CD4-positive, alpha-beta memory T cell (primary cell): ENCODE results near the gene KIF5A. TPM values are rescaled to one million over a fixed set of nuclear protein-coding genes. Genes with fewer than 3 reads are reported as not detected.
"Not testable (repeated sequence)": the region's sequence is repeated elsewhere in the genome, so short reads cannot be mapped to it uniquely, and the experiment has no call there.

Experiments used
- CTCF ChIA-PET: fragments of 350-600 bp; sonication (Branson Sonifier 250); formaldehyde crosslinking; loops from one replicate; lab custom pipeline; 2021; ENCODE audit warnings: inconsistent platforms; ENCODE audit not compliant: partially characterized antibody; lab: Charles Lee
- POLR2A ChIA-PET: fragments of 350-600 bp; sonication (Branson Sonifier 250); formaldehyde crosslinking; loops from one replicate; lab custom pipeline; 2021; ENCODE audit not compliant: partially characterized antibody; lab: Charles Lee
- DNase-seq, 5 donors: peaks; one replicate each; pipeline versions ENCODE4 v3.0.0 to v3.0.0-alpha.2; 2020 to 2022; ENCODE audit warnings: mixed read lengths in 1 of 5
- H3K27ac ChIP-seq: one replicate; pipeline ENCODE4 v1.7.0; 2013; ENCODE audit warnings: low read depth, low read length
- H3K27me3 ChIP-seq: 2 replicates; pipeline ENCODE4 v1.7.0; 2013; ENCODE audit warnings: mild to moderate bottlenecking, low read length, moderate library complexity; ENCODE audit not compliant: insufficient read depth
- H3K36me3 ChIP-seq: 2 replicates; pipeline ENCODE4 v1.7.0; 2013; ENCODE audit warnings: mild to moderate bottlenecking, low read length, moderate library complexity; ENCODE audit not compliant: insufficient read depth
- H3K4me1 ChIP-seq: 2 replicates; pipeline ENCODE4 v1.7.0; 2013; ENCODE audit warnings: mild to moderate bottlenecking, low read length, moderate library complexity; ENCODE audit not compliant: insufficient read depth
- H3K4me3 ChIP-seq, 2 donors: one replicate each; pipeline ENCODE4 v1.7.0; 2013; ENCODE audit warnings: low read length in 2 of 2, mild to moderate bottlenecking in 1 of 2
- H3K9me3 ChIP-seq, 2 donors: one replicate each; pipeline ENCODE4 v1.7.0; 2013; ENCODE audit warnings: low read length in 2 of 2, control low read depth in 1 of 2; ENCODE audit not compliant: control insufficient read depth in 1 of 2
- H3K27ac Mint-ChIP-seq, 7 donors: one replicate each; pipeline ENCODE4 v1.8.0; 2020 to 2021; ENCODE audit warnings: mixed read lengths in 7 of 7, mild to moderate bottlenecking in 6 of 7, inconsistent platforms in 3 of 7, moderate library complexity in 3 of 7
- H3K27me3 Mint-ChIP-seq, 2 donors: one replicate each; pipeline ENCODE4 v1.8.0; 2020 to 2021; ENCODE audit warnings: mixed read lengths in 2 of 2
- H3K36me3 Mint-ChIP-seq, 2 donors: one replicate each; pipeline ENCODE4 v1.8.0; 2020 to 2021; ENCODE audit warnings: mixed read lengths in 2 of 2, inconsistent platforms in 1 of 2, mild to moderate bottlenecking in 1 of 2
- H3K4me1 Mint-ChIP-seq, 4 donors: one replicate each; pipeline ENCODE4 v1.8.0; 2020 to 2021; ENCODE audit warnings: mixed read lengths in 4 of 4, mild to moderate bottlenecking in 1 of 4
- H3K4me3 Mint-ChIP-seq, 8 donors: one replicate each; pipeline ENCODE4 v1.8.0; 2020 to 2021; ENCODE audit warnings: mixed read lengths in 8 of 8, mild to moderate bottlenecking in 7 of 8, moderate library complexity in 6 of 8, inconsistent platforms in 3 of 8
- H3K9me3 Mint-ChIP-seq, 8 donors: one replicate each; pipeline ENCODE4 v1.8.0; 2020 to 2021; ENCODE audit warnings: mixed read lengths in 8 of 8, mild to moderate bottlenecking in 5 of 8, inconsistent platforms in 3 of 8, moderate library complexity in 1 of 8
- intact Hi-C: fragments of 100-400 bp; cut with micrococcal nuclease; formaldehyde crosslinking; loops from one replicate; pipeline ENCODE4 v1.15.1; 2023
- polyA plus RNA-seq, 2 donors: library from polyadenylated mRNA; unstranded; fragments of 300-500 nt; fragmentation: Illumina TruSeq; gene quantifications; one replicate each; pipeline ENCODE4 v1.2.3, GENCODE V29; 2021
- total RNA-seq, 2 experiments: library from RNA; stranded (reverse); gene quantifications; one replicate each; pipeline ENCODE4 v1.2.3, GENCODE V29; 2021

The KIF5A gene
- total and polyA plus RNA-seq, 4 experiments from 2014 or later: 0.96 to 1.00 TPM; not detected in 2

DNA sequence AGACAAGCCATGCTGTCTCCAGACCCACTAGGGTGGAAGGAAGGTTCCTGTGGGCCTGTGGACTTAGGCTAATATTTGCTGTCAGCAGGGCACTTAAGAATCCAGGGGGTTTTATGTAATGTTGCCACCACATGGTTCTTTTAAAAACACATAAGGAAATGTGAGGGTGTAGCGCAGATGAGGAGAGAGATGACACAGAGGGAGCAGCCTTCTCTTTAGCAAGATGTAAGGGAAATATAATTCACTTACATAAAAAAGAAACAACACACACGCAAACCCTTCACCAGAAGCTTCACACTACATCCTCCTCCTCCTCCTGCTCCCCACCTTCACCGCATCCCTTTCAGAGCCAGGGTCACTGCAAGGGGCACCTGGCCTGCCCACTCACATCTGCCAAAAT lies 36.3 kb downstream of the KIF5A start:
- DNase-seq: no peak
- no peaks in the 10 kb centered on the region for H3K36me3 ChIP-seq
- Mint-ChIP-seq H3K4me3 (no peak overlapping the region), H3K36me3 (no peaks in the 10 kb centered on the region), H3K27me3 (peaks cover 6% of the 10 kb centered on the region in 2 donors), H3K9me3 (peaks cover 0 to 2% (median 0%) of the 10 kb centered on the region in 8 donors), H3K4me1 (peaks cover 10 to 17% (median 12%) of the 10 kb centered on the region in 4 donors), H3K27ac (no peak overlapping the region)
- no peaks in the 10 kb centered on the region for H3K9me3 ChIP-seq
- CTCF ChIA-PET: interaction anchor here (1.0 to 6.8 kb wide), 7 partner anchors 9 to 106 kb away, joined by 3 to 124 read pairs (median 36); partner anchors contain the start of gene B4GALNT1
- H3K27ac ChIP-seq: no peak overlapping the region
- POLR2A ChIA-PET: interaction anchor here (1.0 kb wide), 1 partner anchor 108 kb away, joined by 3 read pairs; the partner anchor contains the start of gene OS9
- intact Hi-C loops: no loop called here
- no peak overlapping the region for H3K4me3 ChIP-seq
- H3K4me1 ChIP-seq: peaks cover 7% of the 10 kb centered on the region
- no peaks in the 10 kb centered on the region for H3K27me3 ChIP-seq

DNA sequence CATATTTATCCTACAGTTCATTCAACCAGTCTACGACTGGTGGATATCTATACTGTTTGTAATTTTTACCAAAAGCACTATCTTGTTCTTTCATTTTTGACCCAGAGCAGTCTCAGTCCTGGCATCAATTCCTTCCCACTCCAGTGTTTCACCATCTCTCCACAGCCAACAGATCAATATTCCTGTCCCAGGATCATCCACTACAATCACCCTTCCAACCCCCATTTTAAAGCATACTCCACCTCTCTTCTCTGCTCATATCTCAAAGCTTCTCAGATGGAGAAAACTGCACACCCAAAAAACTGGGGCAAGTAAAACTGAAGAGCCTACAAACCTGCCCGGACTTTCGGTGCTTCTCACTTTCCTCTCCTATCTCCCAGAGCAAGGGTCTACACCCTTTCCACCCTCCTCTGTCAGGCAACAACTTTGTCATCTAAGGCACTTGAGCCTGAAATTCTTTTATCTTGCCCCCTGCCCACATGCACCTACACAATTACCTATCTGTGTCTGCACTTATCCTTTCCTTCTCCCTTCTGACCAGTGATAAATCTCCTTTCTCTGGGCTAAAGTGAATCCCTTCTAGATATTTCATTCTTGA lies 37.1 kb downstream of the KIF5A start:
- H3K27me3 Mint-ChIP-seq: peaks cover 6% of the 10 kb centered on the region in 2 donors
- Histone ChIP-seq H3K27me3 (no peaks in the 10 kb centered on the region), H3K36me3 (no peaks in the 10 kb centered on the region), H3K4me3 (no peak overlapping the region), H3K9me3 (no peaks in the 10 kb centered on the region), H3K4me1 (peaks cover 14% of the 10 kb centered on the region), H3K27ac (no peak overlapping the region)
- peaks cover 14 to 25% (median 18%) of the 10 kb centered on the region in 4 donors for H3K4me1 Mint-ChIP-seq
- no peak for DNase-seq
- H3K4me3 Mint-ChIP-seq: no peak overlapping the region
- H3K27ac Mint-ChIP-seq: no peak overlapping the region
- intact Hi-C loops: no loop called here
- ChIA-PET CTCF (no interaction called here), POLR2A (no interaction called here)
- peaks cover 0 to 4% of the 10 kb centered on the region in 2 donors for H3K36me3 Mint-ChIP-seq
- peaks cover 0 to 2% (median 0%) of the 10 kb centered on the region in 8 donors for H3K9me3 Mint-ChIP-seq

DNA sequence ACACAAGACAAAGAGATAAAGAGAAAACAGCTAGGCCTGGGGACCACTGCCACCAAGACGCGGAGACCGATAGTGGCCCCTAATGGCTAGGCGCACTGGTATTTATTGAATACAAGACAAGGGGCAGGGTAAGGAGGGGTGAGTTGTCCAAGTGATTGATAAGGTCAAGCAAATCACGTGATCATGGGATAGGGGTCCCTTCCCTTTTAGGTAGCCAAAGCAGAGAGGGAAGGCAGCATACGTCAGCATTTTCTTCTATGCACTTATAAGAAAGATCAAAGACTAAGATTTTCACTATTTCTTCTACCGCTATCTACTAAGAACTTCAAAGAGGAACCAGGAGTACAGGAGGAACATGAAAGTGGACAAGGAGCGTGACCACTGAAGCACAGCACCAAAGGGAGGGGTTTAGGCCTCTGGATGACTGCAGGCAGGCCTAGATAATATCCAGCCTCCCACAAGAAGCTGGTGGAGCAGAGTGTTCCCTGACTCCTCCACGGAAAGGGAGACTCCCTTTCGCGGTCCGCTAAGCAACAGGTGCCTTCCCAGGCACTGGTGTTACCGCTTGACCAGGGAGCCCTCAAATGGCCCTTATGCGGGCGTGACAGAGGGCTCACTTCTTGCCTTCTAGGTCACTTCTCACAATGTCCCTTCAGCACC lies 39.2 kb downstream of the KIF5A start:
- H3K27me3 ChIP-seq, intact Hi-C loops, H3K36me3 ChIP-seq, H3K27ac ChIP-seq, H3K9me3 ChIP-seq, DNase-seq, H3K4me3 ChIP-seq, H3K9me3 Mint-ChIP-seq, H3K27me3 Mint-ChIP-seq: not testable (repeated sequence)
- H3K27ac Mint-ChIP-seq: peak overlapping the region in 2 of 7 donors; percentile 12 to 19
- H3K4me1 Mint-ChIP-seq: peaks cover 23 to 39% (median 29%) of the 10 kb centered on the region in 4 donors
- H3K4me3 Mint-ChIP-seq: peak overlapping the region in 1 of 8 donors; percentile 25
- POLR2A ChIA-PET: interaction anchor here (0.6 kb wide), 1 partner anchor 122 kb away, joined by 3 read pairs; no protein-coding TSS in a partner anchor
- CTCF ChIA-PET: interaction anchor here (1.2 to 2.2 kb wide), 2 partner anchors 16 to 44 kb away, joined by 5 to 6 read pairs; partner anchors contain the start of gene B4GALNT1
- H3K4me1 ChIP-seq: peaks cover 27% of the 10 kb centered on the region
- H3K36me3 Mint-ChIP-seq: peaks cover 4 to 11% of the 10 kb centered on the region in 2 donors

DNA sequence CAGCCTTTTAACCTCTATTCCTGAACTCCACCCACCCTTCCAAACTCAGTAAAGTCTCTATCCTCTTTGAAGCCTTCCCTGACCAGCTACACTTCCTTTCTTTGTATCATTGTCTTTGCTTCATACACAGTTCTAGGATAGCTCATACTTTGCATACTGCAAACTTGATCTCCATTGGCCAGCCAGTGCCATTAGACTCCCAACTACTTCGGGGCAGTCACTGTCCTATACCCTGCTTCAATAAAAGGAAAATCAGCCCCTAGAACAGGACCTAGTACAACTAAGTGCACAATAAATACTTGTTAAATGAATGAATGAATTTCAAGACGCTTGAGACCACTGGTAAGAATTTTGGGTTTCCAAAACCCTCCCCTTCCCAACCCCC lies 40.6 kb downstream of the KIF5A start:
- CTCF ChIA-PET: interaction anchor here (0.6 to 4.2 kb wide), 7 partner anchors 7 to 131 kb away, joined by 3 to 60 read pairs (median 5); partner anchors contain the start of genes B4GALNT1, GLI1 and OS9
- DNase-seq: no peak
- Mint-ChIP-seq H3K27me3 (no peaks in the 10 kb centered on the region), H3K9me3 (no peaks in the 10 kb centered on the region), H3K36me3 (peaks cover 10 to 18% of the 10 kb centered on the region in 2 donors), H3K27ac (peak overlapping the region; percentile 73 to 96 (median 91)), H3K4me1 (peaks cover 23 to 39% (median 30%) of the 10 kb centered on the region in 4 donors), H3K4me3 (peak overlapping the region; percentile 86 to 92 (median 90))
- Histone ChIP-seq H3K27me3 (no peaks in the 10 kb centered on the region), H3K4me1 (peaks cover 27% of the 10 kb centered on the region), H3K36me3 (peaks cover 5% of the 10 kb centered on the region), H3K27ac (peak overlapping the region; percentile 63), H3K4me3 (peak overlapping the region; percentile 54 to 87), H3K9me3 (no peaks in the 10 kb centered on the region)
- intact Hi-C loops: loop anchor here (2.0 kb wide), 3 partner anchors 20 to 44 kb away; partner anchors contain the start of genes ARHGEF25 and DCTN2
- POLR2A ChIA-PET: interaction anchor here (0.8 to 1.7 kb wide), 8 partner anchors 9 to 162 kb away, joined by 3 to 5 read pairs (median 4); partner anchors contain the start of genes CDK4, GLI1 and TSPAN31

DNA sequence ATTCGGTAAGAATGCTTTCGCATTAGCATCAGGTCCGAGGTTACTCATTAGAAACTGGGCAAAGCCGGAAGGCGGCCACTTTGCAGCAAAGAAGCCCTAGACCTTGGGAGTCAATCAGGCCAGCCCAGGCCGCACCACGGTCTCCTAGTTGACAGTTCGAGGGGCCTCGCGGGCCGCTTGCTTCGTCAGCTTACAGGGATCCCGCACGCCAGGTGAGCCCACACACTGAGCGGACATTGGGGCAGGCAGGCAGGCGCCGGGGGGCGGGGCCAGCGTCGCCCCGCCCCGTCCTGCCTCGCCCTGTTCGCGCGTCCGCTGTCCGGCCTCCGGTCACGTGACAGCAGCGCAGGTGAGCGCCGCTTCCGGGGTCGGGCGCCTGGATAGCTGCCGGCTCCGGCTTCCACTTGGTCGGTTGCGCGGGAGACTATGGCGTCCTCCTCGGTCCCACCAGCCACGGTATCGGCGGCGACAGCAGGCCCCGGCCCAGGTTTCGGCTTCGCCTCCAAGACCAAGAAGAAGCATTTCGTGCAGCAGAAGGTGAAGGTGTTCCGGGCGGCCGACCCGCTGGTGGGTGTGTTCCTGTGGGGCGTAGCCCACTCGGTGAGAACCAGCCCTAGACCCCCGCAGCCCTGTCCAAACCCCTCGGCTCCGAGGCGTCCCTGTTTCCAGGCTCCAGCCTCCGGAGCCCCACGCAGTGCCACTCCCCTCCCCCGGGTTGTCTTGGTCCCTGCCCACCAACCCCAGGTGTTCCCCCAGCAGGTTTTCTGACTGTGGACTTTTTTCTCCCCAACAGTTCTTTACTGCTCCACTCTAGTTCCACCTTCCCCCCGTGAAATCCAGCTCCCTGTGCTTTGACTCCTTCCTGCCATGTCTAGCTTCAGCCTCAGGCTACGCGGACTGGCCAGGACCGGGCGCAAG lies 41.3 kb downstream of the KIF5A start, which contains the start of gene PIP4K2C:
PIP4K2C (plus strand) TSS at position 329 of the 918 bp plus-strand sequence; CDS start at position 427, 98 bp downstream.
- peak within 1 kb of the TSS; percentile 73 to 96 (median 91) for H3K27ac Mint-ChIP-seq
- H3K27me3 Mint-ChIP-seq: no peaks in the 10 kb centered on the region
- ChIA-PET POLR2A (interaction anchor here (0.8 to 1.9 kb wide), 13 partner anchors 9 to 161 kb away, joined by 3 to 7 read pairs (median 4); partner anchors contain the start of genes CDK4, DTX3, GLI1 and TSPAN31), CTCF (interaction anchor here (1.0 to 4.2 kb wide), 8 partner anchors 8 to 42 kb away, joined by 3 to 60 read pairs (median 5); partner anchors contain the start of gene B4GALNT1)
- peaks cover 16 to 24% of the 10 kb centered on the region in 2 donors for H3K36me3 Mint-ChIP-seq
- H3K27me3 ChIP-seq: no peaks in the 10 kb centered on the region
- peak within 1 kb of the TSS; percentile 63 for H3K27ac ChIP-seq
- DNase-seq: peak; percentile 73 to 83 (median 75)
- peaks cover 10% of the 10 kb centered on the region for H3K36me3 ChIP-seq
- no peaks in the 10 kb centered on the region for H3K9me3 Mint-ChIP-seq
- peak within 1 kb of the TSS; percentile 86 to 92 (median 90) for H3K4me3 Mint-ChIP-seq
- H3K9me3 ChIP-seq: no peaks in the 10 kb centered on the region
- peaks cover 27% of the 10 kb centered on the region for H3K4me1 ChIP-seq
- peak within 1 kb of the TSS; percentile 54 to 87 for H3K4me3 ChIP-seq
- intact Hi-C loops: loop anchor here (1.0 to 2.0 kb wide), 6 partner anchors 8 to 129 kb away; partner anchors contain the start of genes ARHGEF25, DCTN2 and DDIT3
- peaks cover 23 to 39% (median 30%) of the 10 kb centered on the region in 4 donors for H3K4me1 Mint-ChIP-seq

DNA sequence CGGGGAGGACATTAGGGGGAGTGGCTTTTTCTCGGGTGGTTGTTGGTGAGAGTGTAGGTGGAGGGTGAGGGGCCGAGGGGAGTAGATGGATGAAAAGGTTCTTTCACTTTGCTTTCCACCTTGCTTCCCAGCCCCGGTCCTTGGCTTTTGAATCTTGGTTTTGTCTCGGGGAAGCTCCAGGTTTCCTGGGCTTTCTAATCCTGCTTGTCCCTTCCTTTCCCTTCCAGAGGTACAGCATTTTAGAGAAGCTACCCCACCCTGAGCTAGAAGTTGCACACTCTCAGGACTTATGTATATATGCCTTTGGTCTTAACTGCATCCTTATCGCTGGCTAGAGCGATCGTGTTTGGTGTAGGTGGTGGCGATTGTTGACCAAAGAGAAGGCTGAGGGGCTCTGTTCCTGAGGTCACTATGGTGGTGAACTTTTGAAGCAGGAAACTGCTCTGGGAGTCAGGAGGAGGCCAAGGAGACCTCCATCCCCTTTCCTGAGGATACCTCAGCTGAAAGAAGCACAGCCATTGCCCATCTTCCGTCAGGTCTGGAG lies 42.0 kb downstream of the KIF5A start:
- POLR2A ChIA-PET: interaction anchor here (0.9 to 1.9 kb wide), 8 partner anchors 9 to 160 kb away, joined by 3 to 7 read pairs (median 4); partner anchors contain the start of genes CDK4, DTX3 and TSPAN31
- H3K36me3 Mint-ChIP-seq: peaks cover 19 to 30% of the 10 kb centered on the region in 2 donors
- Histone ChIP-seq H3K4me3 (peak overlapping the region; percentile 54 to 87), H3K4me1 (peaks cover 27% of the 10 kb centered on the region), H3K27me3 (no peaks in the 10 kb centered on the region), H3K27ac (peak overlapping the region; percentile 63), H3K9me3 (no peaks in the 10 kb centered on the region), H3K36me3 (peaks cover 15% of the 10 kb centered on the region)
- CTCF ChIA-PET: interaction anchor here (1.0 to 4.2 kb wide), 7 partner anchors 8 to 42 kb away, joined by 3 to 60 read pairs (median 5); partner anchors contain the start of gene B4GALNT1
- peak overlapping the region; percentile 86 to 92 (median 90) for H3K4me3 Mint-ChIP-seq
- peak in 1 of 5 donors; percentile 51 for DNase-seq
- no peaks in the 10 kb centered on the region for H3K9me3 Mint-ChIP-seq
- intact Hi-C loops: loop anchor here (1.0 to 2.0 kb wide), 6 partner anchors 9 to 130 kb away; partner anchors contain the start of genes ARHGEF25, DCTN2 and DDIT3
- peaks cover 23 to 39% (median 30%) of the 10 kb centered on the region in 4 donors for H3K4me1 Mint-ChIP-seq
- H3K27me3 Mint-ChIP-seq: no peaks in the 10 kb centered on the region
- H3K27ac Mint-ChIP-seq: peak overlapping the region; percentile 73 to 96 (median 91)
